CD14-positive monocyte (primary cell): ENCODE data around the gene RIGI. TPM values are rescaled to one million over a fixed set of nuclear protein-coding genes. Genes with fewer than 3 reads are reported as not detected.
A peak's percentile ranks its signal among the peaks of the same experiment; 100 is the strongest.

Source experiments
- DNase-seq, 3 donors: peaks; one replicate each; pipeline ENCODE4 v3.0.0-alpha.2; 2011 to 2022
- H2AFZ ChIP-seq: 2 replicates; pipeline ENCODE4 v1.6.0; 2012; ENCODE audit warnings: mild to moderate bottlenecking, low read depth, low read length, inconsistent platforms; ENCODE audit not compliant: insufficient read depth, poor library complexity, severe bottlenecking
- H3K27ac ChIP-seq, 2 donors: 1 replicate in 1 of 2; 2 replicates in 1 of 2; pipeline ENCODE4 v1.5.1; 2012 to 2013; ENCODE audit warnings: low read length in 2 of 2, control low read depth in 1 of 2, inconsistent platforms in 1 of 2, low read depth in 1 of 2, mild to moderate bottlenecking in 1 of 2
- H3K27me3 ChIP-seq, 2 donors: one replicate each; pipeline versions ENCODE4 v1.6.0 to v1.6.1; 2011 to 2013; ENCODE audit warnings: low read length in 2 of 2; ENCODE audit not compliant: control insufficient read depth in 2 of 2, insufficient read depth in 2 of 2
- H3K36me3 ChIP-seq, 2 donors: replicated peaks in 1 of 2; 1 replicate in 1 of 2; 2 replicates in 1 of 2; pipeline versions ENCODE4 v1.5.1 to v1.6.1; 2012 to 2013; ENCODE audit warnings: low read length in 2 of 2, control low read depth in 1 of 2, inconsistent platforms in 1 of 2, mild to moderate bottlenecking in 1 of 2; ENCODE audit not compliant: insufficient read depth in 2 of 2, control insufficient read depth in 1 of 2
- H3K4me1 ChIP-seq, 2 donors: 1 replicate in 1 of 2; 2 replicates in 1 of 2; pipeline versions ENCODE4 v1.5.1 to v1.6.1; 2012 to 2013; ENCODE audit warnings: low read length in 2 of 2, control low read depth in 1 of 2, inconsistent platforms in 1 of 2, mild to moderate bottlenecking in 1 of 2, moderate library complexity in 1 of 2; ENCODE audit not compliant: insufficient read depth in 2 of 2, control insufficient read depth in 1 of 2
- H3K4me2 ChIP-seq: replicated peaks from 2 replicates; pipeline ENCODE3; 2012; ENCODE audit warnings: low read length, moderate library complexity, mild to moderate bottlenecking; ENCODE audit not compliant: poor library complexity, severe bottlenecking; ENCODE audit errors: extremely low read depth
- H3K4me3 ChIP-seq, 3 experiments: fragments of 200-600 bp in 1 of 3; sonication (generic) in 1 of 3; replicated peaks in 1 of 3; 1 replicate in 2 of 3; 2 replicates in 1 of 3; pipeline ENCODE4 v1.5.1; 2011 to 2013; ENCODE audit warnings: low read length in 3 of 3, mild to moderate bottlenecking in 3 of 3, control low read depth in 2 of 3, low read depth in 2 of 3, inconsistent platforms in 1 of 3, moderate library complexity in 1 of 3
- H3K79me2 ChIP-seq: 2 replicates; pipeline ENCODE4 v1.6.0; 2012; ENCODE audit warnings: mild to moderate bottlenecking, control low read depth, inconsistent platforms, low read length, moderate library complexity; ENCODE audit not compliant: insufficient read depth
- H3K9ac ChIP-seq: 2 replicates; pipeline ENCODE4 v1.6.0; 2017; ENCODE audit warnings: low read length, mild to moderate bottlenecking; ENCODE audit not compliant: insufficient read depth, poor library complexity, severe bottlenecking
- H3K9me3 ChIP-seq, 2 donors: replicated peaks in 1 of 2; 1 replicate in 1 of 2; 2 replicates in 1 of 2; pipeline versions ENCODE4 v1.5.1 to v1.6.1; 2012 to 2013; ENCODE audit warnings: low read length in 2 of 2, control low read depth in 1 of 2; ENCODE audit not compliant: control insufficient read depth in 1 of 2, insufficient read depth in 1 of 2
- H4K20me1 ChIP-seq: 2 replicates; pipeline ENCODE4 v1.6.0; 2012; ENCODE audit warnings: mild to moderate bottlenecking, low read length, control low read depth, moderate library complexity; ENCODE audit not compliant: insufficient read depth
- H3K27ac Mint-ChIP-seq, 7 donors: one replicate each; pipeline ENCODE4 v1.8.0; 2020; ENCODE audit warnings: mild to moderate bottlenecking in 7 of 7, mixed read lengths in 7 of 7, moderate library complexity in 6 of 7, inconsistent platforms in 2 of 7
- H3K27me3 Mint-ChIP-seq, 3 donors: one replicate each; pipeline ENCODE4 v1.8.0; 2021 to 2022; ENCODE audit warnings: low read depth in 3 of 3, mild to moderate bottlenecking in 3 of 3, mixed read lengths in 3 of 3, moderate library complexity in 3 of 3, inconsistent platforms in 1 of 3
- H3K36me3 Mint-ChIP-seq, 2 donors: one replicate each; pipeline ENCODE4 v1.8.0; 2020; ENCODE audit warnings: mixed read lengths in 2 of 2, inconsistent platforms in 1 of 2, mild to moderate bottlenecking in 1 of 2
- H3K4me1 Mint-ChIP-seq: one replicate; pipeline ENCODE4 v1.8.0; 2020; ENCODE audit warnings: mild to moderate bottlenecking, mixed read lengths
- H3K4me3 Mint-ChIP-seq, 2 donors: one replicate each; pipeline ENCODE4 v1.8.0; 2020; ENCODE audit warnings: mild to moderate bottlenecking in 2 of 2, mixed read lengths in 2 of 2, moderate library complexity in 1 of 2
- H3K9me3 Mint-ChIP-seq, 7 donors: one replicate each; pipeline ENCODE4 v1.8.0; 2020 to 2022; ENCODE audit warnings: mixed read lengths in 7 of 7, mild to moderate bottlenecking in 6 of 7, moderate library complexity in 6 of 7, inconsistent platforms in 2 of 7
- WGBS: methylation state at CpG from one replicate; pipeline ENCODE4 v1.1.5; 2013; ENCODE audit warnings: missing lambda C conversion rate; ENCODE audit not compliant: insufficient coverage; 5-methylcytosine and 5-hydroxymethylcytosine counted together
- intact Hi-C, 2 donors: fragments of 100-400 bp; cut with micrococcal nuclease; formaldehyde crosslinking; loops; one replicate each; pipeline versions ENCODE4 v1.15.0 to v1.15.1; 2023
- polyA plus RNA-seq, 3 donors: library from polyadenylated mRNA; depleted of rRNA in 1 of 3; unstranded in 2 of 3; stranded (reverse) in 1 of 3; fragments of 300-500 nt in 2 of 3; fragments of >200 nt in 1 of 3; fragmentation: Illumina TruSeq in 2 of 3; gene quantifications; 1 replicate in 2 of 3; 2 replicates in 1 of 3; pipeline ENCODE4 v1.2.3, GENCODE V29; 2012 to 2021
- TF ChIP-seq, protein P1 (sequence below): fragments of 200-600 bp; IDR thresholded peaks from one replicate; pipeline ENCODE4 v1.8.0; 2022; ENCODE audit warnings: antibody characterized with exemption, mild to moderate bottlenecking

RIGI gene
- polyA plus RNA-seq, 3 donors = 7.6 to 14.3 (median 8.9) TPM

DNA sequence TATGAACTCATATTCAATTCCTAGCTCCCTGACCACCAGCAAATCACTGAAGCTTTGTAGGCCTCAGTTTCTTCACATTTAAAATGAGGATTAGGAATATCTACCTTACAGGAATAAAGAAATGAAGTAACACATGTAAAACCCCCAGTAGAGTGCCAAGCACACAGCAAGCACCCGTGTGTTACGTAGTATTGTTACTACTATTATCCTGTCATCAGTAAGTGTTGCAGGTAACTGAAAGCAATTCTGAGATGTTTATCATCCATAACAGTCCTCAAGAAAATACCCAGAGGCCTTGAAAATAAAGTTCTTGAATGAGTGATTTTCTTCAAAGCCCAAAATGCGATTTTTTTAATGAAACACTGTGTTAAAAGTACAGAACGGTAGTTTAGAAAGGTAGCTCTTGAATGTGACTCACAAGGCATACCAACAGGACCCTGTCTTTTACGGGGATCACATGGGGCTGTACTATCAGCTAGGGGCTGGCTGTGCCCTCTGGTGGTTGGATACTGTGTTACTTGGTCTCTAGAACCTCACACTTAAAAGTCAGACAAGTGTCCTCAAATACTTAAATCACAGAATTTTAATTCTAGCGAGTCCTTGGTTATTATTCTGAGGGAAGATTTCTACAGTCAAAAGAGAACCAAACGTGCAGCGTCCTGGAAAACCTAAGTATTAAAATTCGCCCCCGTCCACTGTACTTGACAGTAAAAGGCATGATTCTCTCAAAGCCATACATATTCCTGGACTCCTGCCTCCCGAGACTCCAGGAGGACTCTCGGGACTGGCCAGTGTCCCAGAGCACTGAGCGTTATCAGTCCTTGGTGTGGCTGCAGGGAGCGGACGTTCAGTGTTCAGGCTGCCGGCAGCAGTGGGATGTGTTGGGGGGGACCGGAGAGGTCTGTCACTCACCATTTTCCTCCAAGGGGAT lies 46.2 kb upstream of the RIGI start:
- peaks cover 43% of the 10 kb centered on the region for H3K79me2 ChIP-seq
- peak overlapping the region; percentile 80 for H3K9ac ChIP-seq
- Mint-ChIP-seq H3K36me3 (peaks cover 17 to 18% of the 10 kb centered on the region in 2 donors), H3K4me1 (peaks cover 22% of the 10 kb centered on the region), H3K9me3 (no peaks in the 10 kb centered on the region), H3K27me3 (peaks cover 0 to 7% (median 6%) of the 10 kb centered on the region in 3 donors), H3K27ac (peak overlapping the region; percentile 84 to 98 (median 97)), H3K4me3 (peak overlapping the region; percentile 96 to 98)
- WGBS = 0% methylated on average over 4 of the region's 17 CpGs
- H3K27me3 ChIP-seq = no peaks in the 10 kb centered on the region
- TF ChIP-seq, protein P1, sequence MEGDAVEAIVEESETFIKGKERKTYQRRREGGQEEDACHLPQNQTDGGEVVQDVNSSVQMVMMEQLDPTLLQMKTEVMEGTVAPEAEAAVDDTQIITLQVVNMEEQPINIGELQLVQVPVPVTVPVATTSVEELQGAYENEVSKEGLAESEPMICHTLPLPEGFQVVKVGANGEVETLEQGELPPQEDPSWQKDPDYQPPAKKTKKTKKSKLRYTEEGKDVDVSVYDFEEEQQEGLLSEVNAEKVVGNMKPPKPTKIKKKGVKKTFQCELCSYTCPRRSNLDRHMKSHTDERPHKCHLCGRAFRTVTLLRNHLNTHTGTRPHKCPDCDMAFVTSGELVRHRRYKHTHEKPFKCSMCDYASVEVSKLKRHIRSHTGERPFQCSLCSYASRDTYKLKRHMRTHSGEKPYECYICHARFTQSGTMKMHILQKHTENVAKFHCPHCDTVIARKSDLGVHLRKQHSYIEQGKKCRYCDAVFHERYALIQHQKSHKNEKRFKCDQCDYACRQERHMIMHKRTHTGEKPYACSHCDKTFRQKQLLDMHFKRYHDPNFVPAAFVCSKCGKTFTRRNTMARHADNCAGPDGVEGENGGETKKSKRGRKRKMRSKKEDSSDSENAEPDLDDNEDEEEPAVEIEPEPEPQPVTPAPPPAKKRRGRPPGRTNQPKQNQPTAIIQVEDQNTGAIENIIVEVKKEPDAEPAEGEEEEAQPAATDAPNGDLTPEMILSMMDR = peak; percentile 86
- H3K36me3 ChIP-seq = peaks cover 3 to 16% of the 10 kb centered on the region in 2 donors
- H3K9me3 ChIP-seq = no peaks in the 10 kb centered on the region
- intact Hi-C loops = loop anchor here (2.0 to 10.0 kb wide), 4 partner anchors 47 to 430 kb away; partner anchors contain the start of genes ACO1 (in 1 of the 2), APTX (in 1 of the 2) and RIGI (in 1 of the 2)
- H3K4me3 ChIP-seq = peak overlapping the region; percentile 72 to 99 (median 72)
- peaks cover 14 to 24% of the 10 kb centered on the region in 2 donors for H3K4me1 ChIP-seq
- peak overlapping the region; percentile 97 for H3K4me2 ChIP-seq
- H3K27ac ChIP-seq = peak overlapping the region; percentile 79 to 86
- peak overlapping the region; percentile 94 for H2AFZ ChIP-seq
- peak; percentile 59 to 83 (median 82) for DNase-seq
- no peaks in the 10 kb centered on the region for H4K20me1 ChIP-seq

DNA sequence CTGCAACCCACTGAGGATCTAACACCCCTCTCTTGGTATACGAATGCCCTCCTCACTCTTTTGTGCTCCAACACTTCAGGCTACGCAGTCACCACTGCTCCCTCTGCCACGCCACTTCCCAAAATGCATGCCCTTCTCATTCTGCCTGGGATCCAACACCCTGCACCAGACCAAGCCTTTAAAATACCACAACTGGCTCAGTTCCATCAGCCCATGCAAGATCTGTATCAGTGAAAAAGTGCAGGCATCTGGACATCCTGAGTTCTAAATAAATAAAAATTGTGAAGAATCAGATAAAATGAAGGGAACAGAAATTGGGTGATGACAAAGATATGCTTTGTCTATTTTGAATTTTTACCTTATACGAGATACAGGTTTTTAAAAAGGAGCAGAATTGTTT lies 44.3 kb upstream of the RIGI start:
- peaks cover 14 to 24% of the 10 kb centered on the region in 2 donors for H3K4me1 ChIP-seq
- Mint-ChIP-seq H3K4me1 (peaks cover 22% of the 10 kb centered on the region), H3K36me3 (peaks cover 31 to 38% of the 10 kb centered on the region in 2 donors), H3K27ac (peak overlapping the region in 2 of 7 donors; percentile 23 to 65), H3K4me3 (no peak overlapping the region), H3K27me3 (no peaks in the 10 kb centered on the region), H3K9me3 (no peaks in the 10 kb centered on the region)
- H3K27me3 ChIP-seq = no peaks in the 10 kb centered on the region
- H4K20me1 ChIP-seq = no peaks in the 10 kb centered on the region
- no peak overlapping the region for H2AFZ ChIP-seq
- H3K4me3 ChIP-seq = no peak overlapping the region
- intact Hi-C loops = loop anchor here (5.0 to 10.0 kb wide), 3 partner anchors 45 to 432 kb away; partner anchors contain the start of genes APTX (in 1 of the 2) and RIGI (in 1 of the 2)
- no peak overlapping the region for H3K9ac ChIP-seq
- no peak for DNase-seq
- 81% methylated on average over 3 of the region's 4 CpGs for WGBS
- H3K4me2 ChIP-seq = no peak overlapping the region
- TF ChIP-seq, protein P1 = no peak
- H3K9me3 ChIP-seq = no peaks in the 10 kb centered on the region
- H3K27ac ChIP-seq = no peak overlapping the region
- H3K36me3 ChIP-seq = peaks cover 19 to 36% of the 10 kb centered on the region in 2 donors
- H3K79me2 ChIP-seq = peaks cover 49% of the 10 kb centered on the region
